ENCODE results near the gene WDFY3.

The WDFY3 gene

GRCh38 chr4:84962102-84962501, 4.4 kb downstream of the WDFY3 start:
- no peak for TF ChIP-seq CTCF (IDR thresholded peaks at IDR 0.05; ENCODE audit: insufficient read depth, missing control alignments)
- DNase-seq (ENCODE audit: insufficient read length, low spot score) (no peak), FAIRE-seq (no peak)

- no peak for DNase-seq (ENCODE audit: insufficient read length, low spot score)
- no peak for TF ChIP-seq CTCF (IDR thresholded peaks at IDR 0.05; ENCODE audit: insufficient read depth, missing control alignments)
- FAIRE-seq, result no peak
Measured at GRCh38 chr4:84958434-84958833, 8.1 kb downstream of the WDFY3 start.

- no peak for TF ChIP-seq CTCF (IDR thresholded peaks at IDR 0.05; ENCODE audit: insufficient read depth, missing control alignments)
- DNase-seq (ENCODE audit: insufficient read length, low spot score) (no peak), FAIRE-seq (no peak)
Measured at GRCh38 chr4:84957514-84958420, 8.7 kb downstream of the WDFY3 start.

- TF ChIP-seq CTCF (IDR thresholded peaks at IDR 0.05; ENCODE audit: insufficient read depth, missing control alignments), result no peak
- DNase-seq (ENCODE audit: insufficient read length, low spot score) (no peak), FAIRE-seq (no peak)
Measured at GRCh38 chr4:84956014-84956413, 10.5 kb downstream of the WDFY3 start.

GRCh38 chr4:84954982-84955567, 11.4 kb downstream of the WDFY3 start:
- no peak for TF ChIP-seq CTCF (IDR thresholded peaks at IDR 0.05; ENCODE audit: insufficient read depth, missing control alignments)
- FAIRE-seq, result peak; percentile 29
- no peak for DNase-seq (ENCODE audit: insufficient read length, low spot score)

- FAIRE-seq (no peak), DNase-seq (ENCODE audit: insufficient read length, low spot score) (no peak)
- no peak for TF ChIP-seq CTCF (IDR thresholded peaks at IDR 0.05; ENCODE audit: insufficient read depth, missing control alignments)
Measured at GRCh38 chr4:84952776-84953175, 13.7 kb downstream of the WDFY3 start.

- DNase-seq (ENCODE audit: insufficient read length, low spot score) (no peak), FAIRE-seq (no peak)
- no peak for TF ChIP-seq CTCF (IDR thresholded peaks at IDR 0.05; ENCODE audit: insufficient read depth, missing control alignments)
Measured at GRCh38 chr4:84952004-84952403, 14.5 kb downstream of the WDFY3 start.

Measured in D721Med (cell line).